Motor neuron (in vitro differentiated cells): ENCODE data around the gene ARCN1. TPM values are rescaled to one million over a fixed set of nuclear protein-coding genes. Genes with fewer than 3 reads are reported as not detected.

ENCODE experiments used
- ATAC-seq, 8 experiments: fragments of 200-7000 bp; cut with Tn5 transposase; replicated peaks in 6 of 8; 2 replicates each; pipeline ENCODE4 v1.8.0; 2021; ENCODE audit warnings: mild to moderate bottlenecking in 8 of 8, moderate library complexity in 8 of 8
- H3K27ac ChIP-seq, 2 donors: fragments of 250-450 bp; sonication (Bioruptor Pico); 2 replicates each; pipeline ENCODE4 v1.9.0; 2021; ENCODE audit warnings: antibody characterized with exemption in 2 of 2, mild to moderate bottlenecking in 2 of 2, moderate library complexity in 1 of 2
- H3K4me1 ChIP-seq, 2 donors: fragments of 250-450 bp; sonication (Bioruptor Pico); replicated peaks in 1 of 2; 2 replicates each; pipeline ENCODE4 v1.6.1; 2021; ENCODE audit warnings: antibody characterized with exemption in 2 of 2, mild to moderate bottlenecking in 2 of 2, moderate library complexity in 1 of 2
- H3K4me3 ChIP-seq, 5 donors: fragments of 250-450 bp; sonication (Bioruptor Pico); 2 replicates each; pipeline ENCODE4 v1.9.0; 2021; ENCODE audit warnings: antibody characterized with exemption in 5 of 5, mild to moderate bottlenecking in 5 of 5, moderate library complexity in 4 of 5
- WGBS, 10 experiments: fragments of 450-650 bp; shearing (Covaris generic); methylation state at CpG; one replicate each; pipeline ENCODE4 v1.0.0; 2022; 5-methylcytosine and 5-hydroxymethylcytosine counted together
- in situ Hi-C, 9 experiments: fragments of 400-800 bp; cut with MboI; loops; one replicate each; pipeline ENCODE4 v1.15.0; 2021; ENCODE audit warnings: low sequenced_read_pairs in 9 of 9, low pct_unique_long_range_greater_than_20kb in 2 of 9; ENCODE audit not compliant: unreplicated experiment in 9 of 9
- total RNA-seq, 8 experiments: library from RNA; unstranded; fragments of 300-600 nt; gene quantifications; 2 replicates each; pipeline versions ENCODE4 v1.2.3 to v1.2.4, GENCODE V29; 2022

Gene ARCN1
- total RNA-seq, 8 experiments from 2014 or later = 87.9 to 155 (median 122) TPM

GRCh38 chr11:118632577-118633318, 60.5 kb downstream of the ARCN1 start:
- no peak for ATAC-seq
- H3K27ac ChIP-seq = no peak overlapping the region
- in situ Hi-C loops = no loop called here
- 40 to 100% (median 90%) methylated on average over 1 to 5 of the region's 9 CpGs for WGBS, 10 experiments
- H3K4me1 ChIP-seq = peaks cover 22 to 26% of the 10 kb centered on the region in 2 donors
- H3K4me3 ChIP-seq = no peak overlapping the region

- WGBS, 10 experiments = 86% methylated on average over 1 of the region's 1 CpG; no CpG with 5 or more reads in 9 of the 10 experiments
Observed at GRCh38 chr11:118633319-118633690, 61.1 kb downstream of the ARCN1 start.

GRCh38 chr11:118633979-118634378, 61.8 kb downstream of the ARCN1 start:
- WGBS, 10 experiments = no CpG with 5 or more reads among the region's 4 CpGs
- in situ Hi-C loops = no loop called here
- H3K4me1 ChIP-seq = peaks cover 22 to 26% of the 10 kb centered on the region in 2 donors
- H3K27ac ChIP-seq = peak overlapping the region in 1 of 2 donors; percentile 68
- ATAC-seq = peak in 5 of 8 experiments; percentile 2 to 39 (median 15)
- no peak overlapping the region for H3K4me3 ChIP-seq

More at GRCh38 chr11:118633319-118633690, 61.1 kb downstream of the ARCN1 start:
- no peak for ATAC-seq
- Histone ChIP-seq H3K4me3 (no peak overlapping the region), H3K4me1 (peaks cover 22 to 26% of the 10 kb centered on the region in 2 donors), H3K27ac (no peak overlapping the region)
- in situ Hi-C loops = no loop called here

- peak; percentile 11 to 92 (median 86) for ATAC-seq
- H3K27ac ChIP-seq = peak overlapping the region in 1 of 2 donors; percentile 68
- peaks cover 22 to 26% of the 10 kb centered on the region in 2 donors for H3K4me1 ChIP-seq
- 10 to 93% (median 27%) methylated on average over 1 to 3 of the region's 41 CpGs; no CpG with 5 or more reads in 6 of the 10 experiments for WGBS, 10 experiments
- peak overlapping the region in 3 of 5 donors; percentile 4 to 15 (median 10) for H3K4me3 ChIP-seq
- in situ Hi-C loops = no loop called here
Observed at GRCh38 chr11:118634431-118635236, 62.4 kb downstream of the ARCN1 start.

GRCh38 chr11:118635237-118635591, 63.0 kb downstream of the ARCN1 start:
- Histone ChIP-seq H3K27ac (peak overlapping the region in 1 of 2 donors; percentile 68), H3K4me3 (peak overlapping the region in 3 of 5 donors; percentile 4 to 15 (median 10)), H3K4me1 (peaks cover 22 to 26% of the 10 kb centered on the region in 2 donors)
- ATAC-seq = peak in 5 of 8 experiments; percentile 62 to 69 (median 65)
- in situ Hi-C loops = no loop called here
- 16 to 90% (median 60%) methylated on average over 2 to 5 of the region's 15 CpGs; no CpG with 5 or more reads in 6 of the 10 experiments for WGBS, 10 experiments

- in situ Hi-C loops = no loop called here
- WGBS, 10 experiments = 43 to 100% (median 65%) methylated on average over 1 to 2 of the region's 2 CpGs; no CpG with 5 or more reads in 3 of the 10 experiments
- Histone ChIP-seq H3K4me1 (peaks cover 22 to 26% of the 10 kb centered on the region in 2 donors), H3K27ac (no peak overlapping the region), H3K4me3 (no peak overlapping the region)
- ATAC-seq = no peak
Observed at GRCh38 chr11:118635642-118636041, 63.4 kb downstream of the ARCN1 start.

- H3K4me1 ChIP-seq = peaks cover 22 to 26% of the 10 kb centered on the region in 2 donors
- H3K27ac ChIP-seq = no peak overlapping the region
- in situ Hi-C loops = no loop called here
- H3K4me3 ChIP-seq = no peak overlapping the region
- WGBS, 10 experiments = 80 to 100% (median 95%) methylated on average over 1 to 7 of the region's 8 CpGs; no CpG with 5 or more reads in 1 of the 10 experiments
- no peak for ATAC-seq
Observed at GRCh38 chr11:118636569-118637290, 64.5 kb downstream of the ARCN1 start.

- Histone ChIP-seq H3K4me1 (peaks cover 20 to 21% of the 10 kb centered on the region in 2 donors), H3K27ac (no peak overlapping the region), H3K4me3 (no peak overlapping the region)
- no CpG with 5 or more reads among the region's 6 CpGs for WGBS, 10 experiments
- in situ Hi-C loops = no loop called here
- no peak for ATAC-seq
Observed at GRCh38 chr11:118638726-118639125, 66.5 kb downstream of the ARCN1 start.

GRCh38 chr11:118639899-118640298, 67.7 kb downstream of the ARCN1 start:
- Histone ChIP-seq H3K4me1 (peaks cover 8 to 9% of the 10 kb centered on the region in 2 donors), H3K4me3 (no peak overlapping the region), H3K27ac (no peak overlapping the region)
- in situ Hi-C loops = no loop called here
- ATAC-seq = peak in 1 of 8 experiments; percentile 28
- WGBS, 10 experiments = 94 to 100% methylated on average over 2 of the region's 4 CpGs; no CpG with 5 or more reads in 8 of the 10 experiments

GRCh38 chr11:118640332-118641154, 68.3 kb downstream of the ARCN1 start:
- H3K27ac ChIP-seq = no peak overlapping the region
- WGBS, 10 experiments = 86 to 100% (median 96%) methylated on average over 1 to 3 of the region's 5 CpGs; no CpG with 5 or more reads in 6 of the 10 experiments
- H3K4me3 ChIP-seq = no peak overlapping the region
- peak in 5 of 8 experiments; percentile 19 to 77 (median 40) for ATAC-seq
- in situ Hi-C loops = no loop called here
- peaks cover 2% of the 10 kb centered on the region in 2 donors for H3K4me1 ChIP-seq

- 78 to 87% (median 80%) methylated on average over 1 to 9 of the region's 11 CpGs; no CpG with 5 or more reads in 7 of the 10 experiments for WGBS, 10 experiments
- in situ Hi-C loops = no loop called here
- H3K27ac ChIP-seq = no peak overlapping the region
- no peak overlapping the region for H3K4me3 ChIP-seq
- peak in 3 of 8 experiments; percentile 31 to 54 (median 51) for ATAC-seq
- no peaks in the 10 kb centered on the region for H3K4me1 ChIP-seq
Observed at GRCh38 chr11:118641397-118642019, 69.3 kb downstream of the ARCN1 start.
